Measurements from ENCODE around the gene MEIS1.
A peak's percentile ranks its signal among the peaks of the same experiment; 100 is the strongest.

Gene MEIS1

DNA sequence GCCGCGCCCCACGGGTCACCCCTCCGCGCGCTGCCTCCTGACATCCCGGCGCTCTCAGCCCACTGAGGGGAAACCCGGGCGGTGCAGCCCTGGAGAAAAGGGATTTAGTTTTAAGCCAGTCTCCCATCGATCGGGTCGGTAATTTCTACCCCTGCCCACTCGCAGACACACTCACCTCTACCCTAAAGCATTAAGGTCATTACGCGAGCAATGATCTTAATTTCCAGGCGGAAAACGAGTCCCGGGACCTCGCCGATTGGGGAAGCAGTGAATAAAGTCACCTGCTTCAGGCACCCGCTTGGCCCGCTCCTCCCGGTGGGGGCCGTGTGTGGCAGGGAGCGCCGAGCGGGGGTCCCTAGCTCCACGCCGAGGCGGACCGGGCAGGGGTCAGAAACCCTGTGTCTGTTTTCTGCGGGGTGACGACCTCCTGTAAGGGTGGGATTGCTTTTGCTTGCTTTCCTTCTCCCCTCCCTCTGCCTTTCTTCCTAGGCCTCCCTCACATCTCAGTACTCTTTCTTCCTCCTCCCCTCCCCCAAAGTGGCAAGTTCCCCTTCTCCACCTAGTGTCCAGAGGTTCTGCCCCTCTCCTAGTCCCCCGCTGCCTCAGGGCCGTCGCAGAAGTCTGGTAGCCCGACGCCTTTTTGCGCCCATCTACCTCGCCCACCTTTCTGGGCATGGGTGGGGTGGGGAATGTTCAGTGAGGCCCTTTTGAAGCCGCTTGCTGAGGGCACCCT is 142.6 kb downstream of the MEIS1 start:
- Histone ChIP-seq H3K9me3 (replicated peaks; ENCODE audit: low read length) (no peaks in the 10 kb centered on the region), H3K4me1 (ENCODE audit: control insufficient read depth, insufficient read depth, low read length) (peaks cover 24% of the 10 kb centered on the region), H3K4me2 (ENCODE audit: low read length) (peak overlapping the region; percentile 92), H3K27me3 (ENCODE audit: control insufficient read depth, insufficient read depth, low read length) (peaks cover 63% of the 10 kb centered on the region), H3K36me3 (ENCODE audit: insufficient read depth, low read length) (no peaks in the 10 kb centered on the region), H3K4me3 (ENCODE audit: low read length) (peak overlapping the region; percentile 73), H3K9ac (ENCODE audit: low read depth, low read length) (peak overlapping the region; percentile 46)

DNA sequence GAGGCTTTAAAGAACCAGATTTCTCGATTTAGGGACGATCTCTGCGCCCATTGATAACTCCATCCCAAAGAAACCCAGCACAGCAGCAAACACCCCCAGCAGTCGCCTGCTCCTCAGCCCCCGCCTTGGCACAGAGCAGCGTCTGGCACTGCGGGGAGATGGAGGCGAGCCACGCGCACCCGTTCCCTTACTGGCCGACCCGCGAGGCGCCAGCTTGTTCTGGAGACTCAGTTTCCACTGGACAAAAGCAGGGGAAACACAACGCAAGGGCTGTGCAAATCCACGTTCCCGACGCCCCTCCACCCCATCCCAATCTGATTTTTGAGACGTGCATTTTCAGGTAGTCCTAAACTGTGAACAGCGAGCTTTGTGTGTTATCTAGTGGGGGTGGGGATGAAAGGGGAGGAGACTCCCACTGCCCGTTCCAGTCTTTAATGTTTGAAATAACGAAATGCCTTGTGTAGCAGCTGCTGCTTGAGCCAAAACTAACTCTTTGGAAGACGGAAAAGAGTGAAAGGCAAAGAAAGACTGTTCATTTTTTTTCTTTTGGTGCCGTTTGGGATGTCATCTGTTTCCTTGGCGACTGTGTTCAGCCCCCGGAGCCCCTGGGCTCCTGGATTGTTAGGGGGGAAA is 143.2 kb downstream of the MEIS1 start:
- Histone ChIP-seq H3K36me3 (ENCODE audit: insufficient read depth, low read length) (no peaks in the 10 kb centered on the region), H3K9ac (ENCODE audit: low read depth, low read length) (no peak overlapping the region), H3K9me3 (replicated peaks; ENCODE audit: low read length) (no peaks in the 10 kb centered on the region), H3K27me3 (ENCODE audit: control insufficient read depth, insufficient read depth, low read length) (peaks cover 70% of the 10 kb centered on the region), H3K4me3 (ENCODE audit: low read length) (no peak overlapping the region), H3K4me2 (ENCODE audit: low read length) (no peak overlapping the region), H3K4me1 (ENCODE audit: control insufficient read depth, insufficient read depth, low read length) (peaks cover 24% of the 10 kb centered on the region)

DNA sequence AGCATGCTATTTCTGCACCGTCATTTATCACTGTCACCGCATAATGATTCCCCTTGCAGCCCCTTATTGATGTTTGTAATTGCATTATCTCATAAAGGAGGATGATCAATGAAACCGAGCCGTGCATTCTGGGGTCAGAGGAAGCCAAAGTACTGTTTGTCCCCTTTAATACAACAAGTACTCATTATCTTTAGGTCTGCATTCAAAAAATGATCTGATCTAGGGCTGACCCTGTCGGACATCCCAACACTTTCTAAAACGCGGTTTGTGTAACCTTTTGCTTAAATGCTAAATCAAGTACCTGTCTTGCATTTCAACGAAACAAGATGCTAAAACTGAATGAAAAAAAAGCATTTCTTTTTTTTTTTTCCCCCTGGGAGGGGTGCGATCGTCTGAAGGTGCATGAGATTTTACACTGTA is 143.8 kb downstream of the MEIS1 start:
- H3K36me3 ChIP-seq (ENCODE audit: insufficient read depth, low read length): no peaks in the 10 kb centered on the region
- H3K27me3 ChIP-seq (ENCODE audit: control insufficient read depth, insufficient read depth, low read length): peaks cover 75% of the 10 kb centered on the region

DNA sequence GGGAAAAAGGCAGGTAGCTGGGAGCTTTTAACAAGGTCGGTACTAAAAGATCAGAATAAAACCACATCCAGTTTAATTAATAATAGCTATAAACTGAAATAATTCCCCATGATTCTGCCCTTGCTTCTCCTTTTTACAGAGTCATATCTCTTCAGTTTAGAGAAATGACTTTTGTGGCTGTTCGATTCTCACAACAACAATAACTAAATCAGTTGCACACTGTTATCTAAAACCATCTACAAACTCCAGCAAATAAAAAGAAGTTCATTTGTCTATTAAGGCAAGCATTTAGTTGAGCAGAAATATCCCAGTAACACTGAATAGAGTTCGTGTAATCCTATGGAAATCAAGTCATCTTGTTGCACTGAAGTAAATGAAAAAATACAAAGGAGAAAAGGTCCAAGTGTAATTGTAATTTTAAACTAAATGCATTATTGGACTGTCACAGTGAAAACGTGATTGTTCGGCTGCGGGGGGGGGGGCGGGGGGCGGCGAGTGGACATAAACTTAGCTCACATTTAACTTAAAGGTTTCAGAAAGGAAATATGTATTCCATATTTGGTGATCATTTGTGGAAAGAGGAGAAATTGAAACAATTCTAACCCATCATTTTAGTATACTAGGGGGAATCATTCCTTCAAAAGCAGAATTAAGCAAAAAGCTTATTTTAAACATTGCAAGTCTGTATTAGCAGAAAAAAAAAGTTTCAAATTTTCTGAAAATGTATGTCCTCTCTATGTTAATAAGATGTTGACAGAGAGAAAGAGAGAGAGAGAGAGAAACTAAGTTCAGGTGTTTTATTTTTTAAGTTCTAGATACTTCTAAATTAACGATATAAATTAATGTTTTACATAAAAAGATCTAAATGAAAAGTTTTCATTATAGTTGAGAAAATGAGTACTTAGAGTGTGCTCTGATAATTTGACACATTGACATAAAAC is 144.5 kb downstream of the MEIS1 start:
- H3K9ac ChIP-seq (ENCODE audit: low read depth, low read length): no peak overlapping the region

More for the DNA sequence above, 143.8 kb downstream of the MEIS1 start:
- H3K9ac ChIP-seq (ENCODE audit: low read depth, low read length): no peak overlapping the region
- H3K9me3 ChIP-seq (replicated peaks; ENCODE audit: low read length): no peaks in the 10 kb centered on the region
- H3K4me3 ChIP-seq (ENCODE audit: low read length): no peak overlapping the region
- H3K4me1 ChIP-seq (ENCODE audit: control insufficient read depth, insufficient read depth, low read length): peaks cover 24% of the 10 kb centered on the region
- H3K4me2 ChIP-seq (ENCODE audit: low read length): no peak overlapping the region

DNA sequence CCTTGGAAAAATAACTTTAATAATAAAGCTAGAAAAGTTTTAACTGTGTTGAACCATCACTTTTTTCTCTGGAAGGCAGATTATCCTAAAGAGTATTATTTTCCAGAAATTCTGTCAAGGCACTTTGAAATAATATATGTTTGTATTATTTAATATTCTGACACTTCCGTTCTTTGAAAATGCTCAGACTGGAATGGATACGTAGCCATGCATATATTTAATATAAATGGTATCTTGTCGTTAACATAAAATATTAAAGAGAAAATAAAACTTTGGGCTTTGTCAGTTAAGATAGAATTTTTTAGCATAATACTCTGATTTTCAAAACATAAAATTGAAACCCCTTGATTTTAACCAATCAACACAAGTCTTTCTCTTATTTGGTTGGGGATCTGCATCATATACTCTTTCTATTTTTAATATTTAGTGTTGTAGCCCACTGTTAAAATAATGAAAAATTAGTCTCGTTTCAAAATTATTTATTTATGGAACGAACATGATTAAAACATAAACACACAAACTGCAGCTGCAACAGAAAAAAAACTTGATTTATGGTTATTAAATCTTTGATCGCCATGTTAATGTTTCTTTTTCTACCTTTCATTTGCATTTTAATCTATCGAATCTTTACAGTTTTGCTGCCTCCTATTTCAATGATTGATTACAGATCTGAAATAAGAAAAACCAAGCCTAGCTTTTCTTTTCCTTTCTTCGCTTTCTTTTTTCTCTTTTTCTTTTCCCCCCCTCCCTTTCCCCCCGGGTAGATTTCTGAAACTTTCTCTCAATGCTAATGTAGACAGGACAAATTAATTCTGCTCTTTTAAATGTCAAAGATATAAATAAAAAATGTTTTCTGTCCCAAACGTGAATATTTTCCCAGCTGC is 145.5 kb downstream of the MEIS1 start:
- peaks cover 24% of the 10 kb centered on the region for H3K4me1 ChIP-seq (ENCODE audit: control insufficient read depth, insufficient read depth, low read length)
- peaks cover 90% of the 10 kb centered on the region for H3K27me3 ChIP-seq (ENCODE audit: control insufficient read depth, insufficient read depth, low read length)
- H3K4me3 ChIP-seq (ENCODE audit: low read length): no peak overlapping the region
- H3K9ac ChIP-seq (ENCODE audit: low read depth, low read length): no peak overlapping the region
- H3K4me2 ChIP-seq (ENCODE audit: low read length): no peak overlapping the region
- no peaks in the 10 kb centered on the region for H3K9me3 ChIP-seq (replicated peaks; ENCODE audit: low read length)
- no peaks in the 10 kb centered on the region for H3K36me3 ChIP-seq (ENCODE audit: insufficient read depth, low read length)

More for the DNA sequence above, 144.5 kb downstream of the MEIS1 start:
- Histone ChIP-seq H3K9me3 (replicated peaks; ENCODE audit: low read length) (no peaks in the 10 kb centered on the region), H3K4me1 (ENCODE audit: control insufficient read depth, insufficient read depth, low read length) (peaks cover 24% of the 10 kb centered on the region), H3K27me3 (ENCODE audit: control insufficient read depth, insufficient read depth, low read length) (peaks cover 81% of the 10 kb centered on the region), H3K36me3 (ENCODE audit: insufficient read depth, low read length) (no peaks in the 10 kb centered on the region), H3K4me2 (ENCODE audit: low read length) (no peak overlapping the region), H3K4me3 (ENCODE audit: low read length) (no peak overlapping the region)

DNA sequence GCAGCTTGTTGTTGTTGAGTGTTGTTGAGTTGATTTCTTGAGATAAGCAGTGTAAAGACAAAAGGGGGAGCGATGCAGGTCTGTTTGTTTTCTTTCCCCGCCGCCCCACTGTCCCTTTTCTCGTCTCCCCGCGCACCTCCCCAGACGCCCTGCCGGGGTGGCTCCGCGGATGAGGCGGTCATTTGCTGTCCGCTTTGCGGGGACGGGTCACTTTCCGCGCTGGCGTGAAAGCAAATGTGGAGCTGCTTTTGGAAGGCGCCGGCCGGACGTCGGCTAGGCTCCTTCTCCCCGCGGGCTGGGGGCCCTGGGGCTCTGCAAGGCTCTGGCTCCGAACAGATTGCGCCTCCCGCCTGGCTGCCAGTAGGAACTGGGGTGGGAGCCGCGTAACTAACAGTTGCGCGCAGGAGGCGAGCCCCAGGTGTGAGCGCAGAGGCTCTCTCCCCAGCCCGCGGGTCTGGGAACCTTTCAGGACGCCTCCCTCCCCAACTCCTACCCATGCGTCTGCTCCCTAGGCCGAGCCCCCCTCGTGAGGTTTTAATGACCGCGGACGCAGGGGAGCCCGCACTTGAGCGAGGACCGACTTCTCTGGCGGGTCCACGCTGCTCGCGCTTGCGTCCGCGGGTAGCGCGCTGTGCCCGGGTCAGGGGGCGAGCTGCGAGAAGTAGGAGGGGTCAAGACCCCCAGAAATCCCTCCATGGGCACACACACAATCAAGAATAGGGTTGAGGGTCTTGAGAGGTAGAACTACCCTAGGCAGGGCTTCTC is 146.6 kb downstream of the MEIS1 start:
- Histone ChIP-seq H3K27me3 (ENCODE audit: control insufficient read depth, insufficient read depth, low read length) (peaks cover 97% of the 10 kb centered on the region), H3K4me1 (ENCODE audit: control insufficient read depth, insufficient read depth, low read length) (peaks cover 17% of the 10 kb centered on the region), H3K4me3 (ENCODE audit: low read length) (no peak overlapping the region)

DNA sequence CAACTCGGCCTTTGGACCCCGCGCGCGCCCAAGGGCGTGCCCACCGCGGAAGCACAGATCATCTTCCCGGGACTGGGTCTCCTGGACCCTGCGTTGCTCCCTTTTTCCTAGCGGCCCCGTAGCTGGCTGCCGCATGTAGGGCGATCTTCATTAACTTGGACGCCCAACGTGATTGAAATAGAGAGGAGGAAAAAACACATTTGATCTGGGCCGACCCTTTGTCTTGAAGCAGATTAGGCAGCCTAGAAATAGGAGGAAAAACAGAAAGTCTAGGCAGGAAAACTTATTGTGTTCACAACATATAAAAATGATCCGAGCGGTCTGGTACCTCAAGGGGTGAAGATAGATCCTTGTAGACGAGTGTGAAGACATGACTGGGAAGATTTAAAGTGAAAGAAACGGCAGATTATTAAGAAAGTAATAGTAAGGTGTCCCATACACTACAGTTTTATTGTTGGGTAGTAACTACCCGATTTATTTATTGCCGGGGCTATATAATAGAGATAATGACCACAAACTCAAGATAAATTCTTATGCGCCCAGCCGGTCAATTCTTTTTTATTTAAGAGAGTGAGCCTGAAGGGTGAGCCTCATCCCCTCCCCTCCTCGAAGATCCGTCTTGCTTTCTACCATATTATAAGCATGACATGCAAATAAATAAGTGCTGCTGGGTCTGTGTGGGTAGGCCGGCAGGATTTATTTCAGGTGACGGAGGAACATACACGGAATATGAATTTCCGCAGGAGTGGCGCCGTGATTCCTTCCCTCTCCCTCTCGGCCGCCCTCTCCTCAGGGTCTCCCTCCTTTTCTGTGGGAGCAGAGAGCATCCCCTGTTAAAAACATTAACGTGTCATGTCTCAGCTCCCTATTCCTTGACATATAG is 147.4 kb downstream of the MEIS1 start:
- Histone ChIP-seq H3K9ac (ENCODE audit: low read depth, low read length) (no peak overlapping the region), H3K4me2 (ENCODE audit: low read length) (peak overlapping the region; percentile 60), H3K4me3 (ENCODE audit: low read length) (no peak overlapping the region), H3K9me3 (replicated peaks; ENCODE audit: low read length) (no peaks in the 10 kb centered on the region), H3K4me1 (ENCODE audit: control insufficient read depth, insufficient read depth, low read length) (peaks cover 10% of the 10 kb centered on the region), H3K36me3 (ENCODE audit: insufficient read depth, low read length) (no peaks in the 10 kb centered on the region), H3K27me3 (ENCODE audit: control insufficient read depth, insufficient read depth, low read length) (peaks cover 96% of the 10 kb centered on the region)

More for the DNA sequence above, 146.6 kb downstream of the MEIS1 start:
- Histone ChIP-seq H3K36me3 (ENCODE audit: insufficient read depth, low read length) (no peaks in the 10 kb centered on the region), H3K9me3 (replicated peaks; ENCODE audit: low read length) (no peaks in the 10 kb centered on the region), H3K4me2 (ENCODE audit: low read length) (peak overlapping the region; percentile 60), H3K9ac (ENCODE audit: low read depth, low read length) (no peak overlapping the region)

DNA sequence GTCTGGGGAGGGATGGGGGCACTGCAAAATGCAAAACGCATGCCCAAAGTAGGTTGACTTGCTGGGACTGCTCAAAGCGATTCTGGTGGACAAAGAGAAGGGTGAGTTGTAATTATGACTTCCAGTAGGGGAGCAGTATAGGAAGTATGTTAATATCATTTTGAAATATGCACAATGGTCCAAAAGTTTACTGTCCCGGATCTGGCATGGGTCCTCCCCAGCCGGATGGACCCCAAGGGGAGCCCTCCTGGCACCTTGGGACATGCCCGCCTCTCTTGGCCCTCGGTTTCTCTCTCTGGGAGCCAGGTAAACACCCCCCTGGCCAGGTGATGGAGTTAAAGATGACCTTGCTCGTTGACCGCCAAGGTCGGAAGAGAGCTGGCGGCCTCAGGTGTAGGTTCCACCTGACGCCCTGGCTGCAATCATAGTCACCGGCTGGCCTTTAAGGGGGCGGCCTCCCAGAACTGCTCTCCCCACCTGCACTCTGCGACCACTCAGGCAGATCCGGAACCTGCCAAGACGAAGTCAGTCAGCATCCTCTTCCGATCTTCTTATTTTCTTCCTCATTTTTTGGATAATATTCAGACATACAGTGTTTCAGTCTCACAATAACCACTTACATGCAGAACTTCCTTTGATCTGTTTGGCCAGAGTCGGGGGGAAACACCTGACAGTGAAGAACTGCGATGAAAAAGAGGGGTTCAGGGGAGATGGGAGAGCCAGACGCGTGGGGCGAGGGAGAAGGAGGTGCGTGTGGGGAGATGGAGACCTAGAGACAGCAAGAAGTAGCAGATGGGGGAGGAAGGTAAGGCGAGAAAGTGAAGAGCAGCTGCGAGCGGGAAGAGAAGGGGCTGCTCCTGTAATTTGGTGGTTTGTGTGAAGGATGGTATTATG is 148.3 kb downstream of the MEIS1 start:
- Histone ChIP-seq H3K9me3 (replicated peaks; ENCODE audit: low read length) (no peaks in the 10 kb centered on the region), H3K36me3 (ENCODE audit: insufficient read depth, low read length) (no peaks in the 10 kb centered on the region), H3K4me3 (ENCODE audit: low read length) (no peak overlapping the region), H3K4me1 (ENCODE audit: control insufficient read depth, insufficient read depth, low read length) (peaks cover 10% of the 10 kb centered on the region), H3K4me2 (ENCODE audit: low read length) (no peak overlapping the region), H3K9ac (ENCODE audit: low read depth, low read length) (no peak overlapping the region), H3K27me3 (ENCODE audit: control insufficient read depth, insufficient read depth, low read length) (peaks cover 96% of the 10 kb centered on the region)

DNA sequence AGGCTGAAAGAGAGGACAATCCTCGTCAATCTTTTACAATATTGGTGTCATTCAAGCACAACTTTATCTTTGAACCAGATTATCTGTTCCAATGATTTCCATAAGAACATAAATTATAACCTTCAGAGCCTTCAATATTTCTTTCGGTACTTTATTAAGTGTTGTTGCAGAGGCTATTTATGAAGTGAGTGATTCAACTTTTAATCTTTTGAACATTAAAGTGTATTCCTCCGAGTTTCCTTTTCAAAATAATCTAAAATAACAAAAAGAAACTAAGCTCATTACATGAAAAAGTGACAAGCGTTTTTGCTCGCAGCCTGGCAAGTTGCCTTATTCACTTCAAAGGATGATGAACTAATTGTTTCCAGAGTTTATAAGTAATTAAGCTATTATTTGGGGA is 149.0 kb downstream of the MEIS1 start:
- Histone ChIP-seq H3K4me3 (ENCODE audit: low read length) (no peak overlapping the region), H3K4me1 (ENCODE audit: control insufficient read depth, insufficient read depth, low read length) (peaks cover 10% of the 10 kb centered on the region), H3K9ac (ENCODE audit: low read depth, low read length) (no peak overlapping the region), H3K9me3 (replicated peaks; ENCODE audit: low read length) (no peaks in the 10 kb centered on the region), H3K36me3 (ENCODE audit: insufficient read depth, low read length) (no peaks in the 10 kb centered on the region), H3K27me3 (ENCODE audit: control insufficient read depth, insufficient read depth, low read length) (peaks cover 89% of the 10 kb centered on the region), H3K4me2 (ENCODE audit: low read length) (no peak overlapping the region)

Data from skeletal muscle satellite cell (primary cell).